Measurements from ENCODE around the gene UBE2Q2. TPM values are rescaled to one million over a fixed set of nuclear protein-coding genes. Genes with fewer than 3 reads are reported as not detected.
"Not testable (repeated sequence)": the region's sequence is repeated elsewhere in the genome, so short reads cannot be mapped to it uniquely, and the experiment has no call there.

UBE2Q2 gene
- polyA plus RNA-seq (ENCODE audit: insufficient read length): 60.4 TPM
- long read RNA-seq, donor 1, partial matches to known transcripts: 0 of 5 reads
- long read RNA-seq, donor 1, other reads (novel, unspliced or antisense): 0 of 5 reads
- long read RNA-seq, donor 2, transcript UBE2Q2-201 (13 exons, 3,130 nt): major isoform, 7 of 15 reads
- long read RNA-seq, donor 2, partial matches to known transcripts: 6 of 15 reads
- long read RNA-seq, donor 2, other reads (novel, unspliced or antisense): 0 of 15 reads
- long read RNA-seq, donor 3, partial matches to known transcripts: 0 of 5 reads
- long read RNA-seq, donor 3, other reads (novel, unspliced or antisense): 0 of 5 reads
- long read RNA-seq, donor 4, partial matches to known transcripts: 0 of 1 reads
- long read RNA-seq, donor 4, other reads (novel, unspliced or antisense): 0 of 1 reads
- long read RNA-seq, donor 5, transcript UBE2Q2-201 (13 exons, 3,130 nt): major isoform, 12 of 14 reads
- long read RNA-seq, donor 5, partial matches to known transcripts: 0 of 14 reads
- long read RNA-seq, donor 5, other reads (novel, unspliced or antisense): 0 of 14 reads
- long read RNA-seq, donor 6, transcript UBE2Q2-201 (13 exons, 3,130 nt): major isoform, 6 of 6 reads
- long read RNA-seq, donor 6, partial matches to known transcripts: 0 of 6 reads
- long read RNA-seq, donor 6, other reads (novel, unspliced or antisense): 0 of 6 reads
- long read RNA-seq, donor 7, transcript UBE2Q2-201 (13 exons, 3,130 nt): major isoform, 12 of 12 reads
- long read RNA-seq, donor 7, partial matches to known transcripts: 0 of 12 reads
- long read RNA-seq, donor 7, other reads (novel, unspliced or antisense): 0 of 12 reads
- long read RNA-seq, donor 8, partial matches to known transcripts: 0 of 1 reads
- long read RNA-seq, donor 8, other reads (novel, unspliced or antisense): 0 of 1 reads

DNA sequence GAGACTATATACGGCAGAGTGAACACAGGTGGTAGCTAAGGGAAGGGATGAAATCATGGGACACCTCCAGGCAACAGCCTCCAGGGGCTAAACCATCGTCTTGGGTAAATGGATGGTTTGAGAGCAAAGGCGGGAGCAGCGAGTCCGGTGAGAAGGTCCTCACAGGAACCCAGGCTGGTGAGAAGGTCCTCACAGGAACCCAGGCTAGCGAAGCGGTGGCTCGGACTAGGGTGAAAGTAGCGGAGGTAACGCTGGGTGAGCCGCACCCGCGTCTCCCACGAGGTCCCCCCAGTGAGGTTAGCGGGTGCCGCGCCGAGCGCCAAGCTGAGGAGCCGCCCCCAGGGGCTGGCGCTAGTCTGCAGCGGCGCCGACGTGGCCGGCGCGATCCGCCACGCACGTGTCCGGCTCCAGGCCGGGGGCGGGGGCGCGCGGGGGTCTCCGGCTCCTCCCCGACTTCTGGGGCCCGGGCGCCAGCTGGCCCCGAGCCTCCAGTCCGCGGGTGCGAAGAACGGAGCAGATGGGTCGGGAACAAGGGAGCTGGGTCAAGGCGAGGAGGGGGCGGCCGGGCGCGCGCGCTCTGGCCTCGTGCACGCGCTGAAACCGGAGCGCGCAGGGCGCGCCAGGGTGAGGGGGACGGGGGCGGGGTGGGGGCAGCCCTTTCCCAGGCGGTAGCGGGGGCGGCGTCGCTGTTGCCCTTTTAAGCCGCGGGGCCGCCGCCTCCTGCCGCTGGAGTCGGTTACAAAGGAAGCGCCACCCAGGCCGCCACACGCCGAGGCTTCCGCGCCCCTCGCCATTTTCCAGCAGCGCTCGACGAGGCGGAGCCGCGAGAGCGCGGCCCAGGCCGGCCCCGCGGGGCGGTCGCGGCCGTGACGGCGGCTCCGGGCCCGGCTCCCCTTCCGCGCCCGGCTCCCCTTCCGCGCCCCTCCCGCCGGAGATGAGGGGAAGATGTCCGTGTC lies at the start of gene UBE2Q2:
Gene UBE2Q2, plus strand, starts transcription at position 726 of the 956 bp plus-strand sequence. Its CDS starts 220 bp downstream, at position 946.
- DNase-seq: peak; percentile 70

DNA sequence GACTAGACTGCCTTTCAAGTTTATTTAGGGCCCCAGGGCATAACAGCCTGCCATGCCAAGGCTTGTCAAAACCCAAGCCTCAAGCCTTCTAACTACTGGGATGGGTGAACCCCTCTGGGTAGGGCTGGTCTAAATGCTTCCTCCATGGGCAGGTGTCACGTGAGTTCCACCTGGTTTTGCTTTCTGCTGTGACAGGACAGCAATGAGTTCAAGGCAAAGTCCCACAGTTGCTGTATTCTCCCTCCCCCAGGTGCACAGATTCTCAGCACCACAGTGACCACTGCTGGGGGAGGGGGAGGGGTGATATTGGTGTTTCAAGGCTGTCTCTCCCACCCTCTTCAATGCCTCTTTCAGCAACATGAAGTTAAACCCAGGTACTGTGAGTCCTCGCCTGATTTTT lies 46.9 kb upstream of the UBE2Q2 start:
- no peak for DNase-seq

DNA sequence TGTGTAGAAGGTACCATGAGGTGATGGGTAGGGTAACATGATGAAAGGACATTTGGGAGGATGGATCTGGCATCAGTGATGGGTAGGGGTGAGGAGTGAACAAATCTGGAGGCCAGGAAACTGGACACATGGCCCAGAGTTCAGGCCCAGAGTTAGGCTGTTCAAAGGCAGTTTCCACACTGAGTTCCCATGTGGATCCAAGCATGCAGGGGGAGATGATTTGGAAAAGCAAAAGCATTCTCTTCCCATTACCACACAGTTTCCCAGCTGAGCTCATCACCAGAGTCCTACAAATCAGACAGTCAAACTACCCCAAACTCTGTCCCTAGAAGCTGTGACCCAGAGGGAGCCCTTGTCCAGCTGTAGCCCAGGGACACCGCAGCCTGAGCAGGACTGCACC lies 46.1 kb upstream of the UBE2Q2 start:
- DNase-seq: not testable (repeated sequence)

DNA sequence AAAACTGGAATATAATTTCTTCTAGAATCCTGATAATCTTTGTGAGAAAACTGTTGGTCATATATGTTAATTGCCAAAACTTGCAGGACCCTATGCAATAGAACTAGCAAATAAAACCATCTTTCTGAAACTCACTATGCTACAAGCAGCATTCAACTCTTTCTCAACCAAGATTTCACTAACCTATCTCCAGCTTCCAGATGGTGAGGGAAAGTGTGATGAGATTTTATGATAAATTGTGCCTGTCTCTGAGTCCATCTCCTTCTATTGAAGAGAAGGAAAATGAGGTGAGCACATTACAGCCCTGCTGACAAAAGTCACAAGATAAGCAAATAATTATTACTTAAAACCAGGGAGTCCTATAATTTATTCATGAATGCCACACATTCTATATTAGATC lies 44.1 kb upstream of the UBE2Q2 start:
- DNase-seq: no peak

DNA sequence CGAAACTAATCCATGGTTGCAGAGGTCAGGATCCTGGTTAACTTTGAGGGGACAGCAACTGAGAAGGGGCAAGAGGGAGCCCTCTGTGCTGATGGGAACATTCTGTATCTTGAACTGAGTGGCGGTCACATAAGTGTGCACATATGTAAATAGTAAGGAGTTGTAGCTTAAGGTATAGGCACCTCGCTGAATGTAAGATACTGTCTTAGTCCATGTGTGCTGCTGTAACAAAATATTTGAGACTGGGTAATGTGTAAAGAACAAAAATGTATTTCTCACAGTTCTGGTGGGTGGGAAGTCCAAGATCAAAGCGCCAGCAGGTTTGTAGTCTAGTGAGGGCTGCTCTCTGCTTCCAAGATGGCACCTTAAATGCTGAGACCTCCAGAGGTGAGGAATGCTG lies 42.8 kb upstream of the UBE2Q2 start:
- not testable (repeated sequence) for DNase-seq

DNA sequence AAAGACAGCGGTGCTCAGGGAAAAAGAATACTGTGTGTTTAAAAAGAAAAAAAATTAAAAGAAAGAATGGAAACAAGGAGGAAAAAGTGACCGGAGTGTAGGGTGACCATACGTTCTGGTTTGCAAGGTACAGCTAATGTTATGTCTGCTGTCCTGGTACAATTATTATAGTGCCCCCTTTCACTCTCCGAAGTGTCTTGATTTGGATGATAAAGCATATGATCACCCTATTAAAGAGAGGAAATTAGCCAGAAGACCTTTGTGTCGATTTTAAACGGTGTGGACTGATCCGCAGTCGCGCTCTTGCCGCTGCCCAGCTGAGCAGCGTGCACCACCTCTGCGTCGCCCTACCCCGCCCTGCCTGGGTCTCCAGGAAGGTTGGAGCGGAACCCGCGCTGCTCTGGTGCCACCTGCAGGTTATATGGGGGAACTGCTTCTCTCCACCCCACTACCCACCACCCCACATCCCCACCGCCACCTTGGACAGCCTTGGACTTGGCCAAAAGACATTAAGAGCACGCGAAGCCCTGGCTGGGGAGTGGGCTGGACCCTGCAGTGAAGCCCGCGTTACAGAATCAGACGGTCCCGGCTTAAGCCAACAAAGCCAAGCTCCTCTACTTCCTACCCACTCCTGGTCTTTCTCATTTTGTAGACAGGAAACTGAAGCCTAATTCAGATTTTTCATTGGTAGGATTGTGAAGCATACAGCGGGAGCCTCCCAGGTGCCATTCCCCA lies 41.2 kb upstream of the UBE2Q2 start:
- DNase-seq: peak; percentile 71

DNA sequence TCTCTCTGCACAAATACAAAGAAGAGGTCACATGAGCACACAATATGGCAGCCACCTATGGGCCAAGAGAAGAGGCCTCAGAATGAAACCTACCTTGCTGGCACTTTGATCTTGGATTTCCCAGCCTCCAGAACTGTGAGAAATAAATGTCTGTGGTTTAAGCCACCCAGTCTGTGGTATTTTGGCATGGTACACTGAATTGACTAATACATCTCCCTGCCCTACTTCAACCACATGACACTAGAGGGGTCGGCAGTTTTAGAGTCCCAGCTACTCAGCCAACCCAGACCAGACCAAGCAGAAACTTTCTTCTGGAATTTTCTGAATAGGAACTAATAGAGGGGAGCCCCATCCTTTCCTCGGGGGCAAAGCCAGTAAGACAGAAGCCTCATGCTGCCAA lies 35.8 kb upstream of the UBE2Q2 start:
- DNase-seq: not testable (repeated sequence)

DNA sequence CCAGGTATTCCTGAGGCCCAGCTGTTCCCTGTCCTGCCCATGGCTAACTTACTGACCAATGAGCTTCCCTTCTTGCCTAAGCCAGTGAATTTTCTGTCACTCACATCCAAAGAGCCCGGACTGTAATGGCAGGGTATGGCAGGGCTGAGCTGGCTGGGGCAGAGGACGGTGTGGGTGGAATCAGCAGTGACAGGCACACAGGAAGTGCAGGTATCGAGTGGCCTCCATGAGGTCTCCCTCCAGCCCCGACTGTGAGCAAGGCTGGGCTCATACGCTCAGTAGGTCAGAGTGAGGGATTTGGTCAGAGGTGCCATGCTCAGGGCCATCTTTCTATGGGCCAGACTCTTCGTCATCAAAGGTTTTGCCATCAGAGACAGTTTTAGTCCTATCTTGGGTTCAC lies 35.2 kb upstream of the UBE2Q2 start:
- DNase-seq: not testable (repeated sequence)

DNA sequence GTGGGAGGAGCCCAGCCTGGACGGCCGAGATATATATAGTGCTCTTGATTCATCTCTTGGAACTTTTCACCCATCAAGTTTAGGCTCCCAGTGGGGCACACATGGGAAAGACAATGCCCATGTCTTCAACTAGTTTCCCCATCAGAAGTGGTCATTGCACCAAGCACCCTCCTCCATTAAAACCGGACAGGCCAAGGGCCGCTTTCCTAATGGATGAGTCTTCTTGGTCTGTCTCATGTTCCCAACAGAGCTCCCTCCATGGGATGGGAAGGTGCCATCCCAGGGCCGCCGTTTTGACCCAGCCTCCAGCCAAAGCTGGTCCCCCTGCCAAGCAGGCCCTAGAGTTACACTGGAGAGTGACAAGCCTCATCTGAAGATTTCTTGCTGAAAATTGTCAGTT lies 34.7 kb upstream of the UBE2Q2 start:
- DNase-seq: no peak

DNA sequence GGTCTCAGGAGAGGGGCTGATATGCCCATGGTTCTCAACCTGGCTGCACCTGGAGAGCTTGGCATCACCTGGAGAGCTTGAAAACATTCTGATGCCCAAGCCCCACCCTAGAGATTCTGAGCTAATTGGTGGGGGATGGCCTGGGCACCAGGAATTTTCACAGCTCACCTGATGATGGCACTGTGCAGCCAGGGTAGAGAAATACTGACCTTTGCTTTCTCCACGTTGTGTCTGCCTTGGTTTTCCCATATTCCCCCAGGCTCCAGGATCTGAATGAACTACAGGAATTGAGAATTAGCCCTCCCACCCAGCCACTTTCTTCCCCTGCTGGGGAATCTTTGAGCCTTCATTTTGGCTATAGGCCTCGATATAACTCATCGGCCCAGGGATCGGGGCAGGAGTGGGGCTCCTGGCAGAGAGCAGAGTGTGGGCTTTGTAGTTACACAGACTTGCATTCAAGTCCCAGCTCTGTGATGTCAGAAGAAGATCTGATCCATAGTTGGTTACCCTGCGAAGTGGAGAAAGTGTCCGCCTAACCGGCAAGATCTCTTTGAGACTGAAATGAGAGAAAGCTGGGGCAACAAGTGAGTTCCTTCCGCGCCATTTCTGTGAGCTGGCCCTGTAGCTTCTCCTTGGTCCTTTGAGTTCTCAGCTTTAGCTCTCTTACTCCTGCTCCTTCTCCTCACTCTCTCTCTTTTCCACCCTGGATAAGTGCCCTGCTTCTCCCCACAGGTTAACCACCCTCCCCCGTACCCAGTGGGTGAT lies 33.1 kb upstream of the UBE2Q2 start:
- DNase-seq: no peak

DNA sequence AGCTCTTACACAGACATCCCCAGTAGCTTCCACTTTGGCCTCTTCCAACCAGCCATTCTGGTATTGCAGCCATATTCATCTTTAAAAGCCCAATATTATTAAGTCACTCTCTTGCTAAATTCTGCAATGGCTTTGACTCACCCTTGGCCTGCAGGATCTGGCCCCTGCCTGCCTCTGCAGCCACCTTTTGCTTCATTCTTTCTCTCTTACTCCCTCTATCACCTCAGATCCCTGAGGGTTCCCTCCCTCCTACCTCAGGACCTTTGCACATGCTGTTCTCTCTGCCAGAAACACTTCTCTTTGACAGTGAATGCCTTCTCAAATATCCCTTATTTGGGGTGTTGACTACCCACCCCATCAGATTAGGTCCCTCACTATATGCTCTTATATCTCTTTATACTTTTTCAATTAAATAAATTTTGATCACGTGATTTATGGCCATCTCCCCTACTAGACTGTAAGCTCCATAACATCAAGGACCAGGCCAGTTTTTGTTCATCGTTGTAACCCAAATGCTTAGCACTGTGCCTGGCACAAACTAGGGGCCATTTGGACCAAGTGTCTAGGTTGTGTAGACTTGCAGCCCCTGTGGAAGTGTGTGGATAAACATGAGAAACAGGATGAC lies 32.3 kb upstream of the UBE2Q2 start:
- DNase-seq: no peak

DNA sequence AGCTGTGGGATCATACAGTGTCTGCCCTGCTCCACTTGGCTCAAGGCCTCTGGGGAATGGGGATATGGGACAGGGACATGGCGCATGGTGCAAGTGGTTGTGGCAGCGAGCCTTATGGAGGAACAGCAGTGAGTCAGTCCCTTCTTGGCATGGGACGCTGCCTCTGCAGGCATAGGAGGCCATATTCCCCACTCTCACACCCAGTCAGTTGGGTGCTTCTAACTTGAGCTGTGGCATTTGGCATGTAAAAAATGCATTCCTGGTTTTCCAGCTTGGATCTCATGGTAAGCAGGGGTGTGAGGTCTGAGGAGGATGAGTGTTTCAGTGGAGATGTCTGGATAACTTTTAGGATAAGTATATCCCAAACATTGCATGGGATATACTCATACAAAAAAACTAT lies 31.6 kb upstream of the UBE2Q2 start:
- DNase-seq: no peak

DNA sequence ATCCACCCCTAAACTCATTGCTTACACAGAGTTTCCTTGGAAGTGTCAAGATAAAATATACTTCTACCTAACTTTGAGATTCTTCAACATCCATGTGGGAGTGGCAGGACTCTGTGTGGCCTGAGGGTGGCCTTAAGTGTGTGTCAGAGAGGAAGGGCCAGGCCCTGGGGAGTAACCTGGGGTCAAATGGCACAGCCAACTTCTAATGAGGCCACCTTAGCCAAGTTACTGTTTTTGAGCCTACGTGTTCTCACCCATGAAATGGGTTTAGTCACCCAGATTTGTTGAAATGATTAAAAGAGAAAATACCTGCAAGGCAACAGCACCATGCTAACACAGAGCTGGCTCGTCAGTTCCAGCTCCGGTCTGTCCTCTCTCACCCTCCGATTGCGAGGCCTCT lies 28.5 kb upstream of the UBE2Q2 start:
- no peak for DNase-seq

DNA sequence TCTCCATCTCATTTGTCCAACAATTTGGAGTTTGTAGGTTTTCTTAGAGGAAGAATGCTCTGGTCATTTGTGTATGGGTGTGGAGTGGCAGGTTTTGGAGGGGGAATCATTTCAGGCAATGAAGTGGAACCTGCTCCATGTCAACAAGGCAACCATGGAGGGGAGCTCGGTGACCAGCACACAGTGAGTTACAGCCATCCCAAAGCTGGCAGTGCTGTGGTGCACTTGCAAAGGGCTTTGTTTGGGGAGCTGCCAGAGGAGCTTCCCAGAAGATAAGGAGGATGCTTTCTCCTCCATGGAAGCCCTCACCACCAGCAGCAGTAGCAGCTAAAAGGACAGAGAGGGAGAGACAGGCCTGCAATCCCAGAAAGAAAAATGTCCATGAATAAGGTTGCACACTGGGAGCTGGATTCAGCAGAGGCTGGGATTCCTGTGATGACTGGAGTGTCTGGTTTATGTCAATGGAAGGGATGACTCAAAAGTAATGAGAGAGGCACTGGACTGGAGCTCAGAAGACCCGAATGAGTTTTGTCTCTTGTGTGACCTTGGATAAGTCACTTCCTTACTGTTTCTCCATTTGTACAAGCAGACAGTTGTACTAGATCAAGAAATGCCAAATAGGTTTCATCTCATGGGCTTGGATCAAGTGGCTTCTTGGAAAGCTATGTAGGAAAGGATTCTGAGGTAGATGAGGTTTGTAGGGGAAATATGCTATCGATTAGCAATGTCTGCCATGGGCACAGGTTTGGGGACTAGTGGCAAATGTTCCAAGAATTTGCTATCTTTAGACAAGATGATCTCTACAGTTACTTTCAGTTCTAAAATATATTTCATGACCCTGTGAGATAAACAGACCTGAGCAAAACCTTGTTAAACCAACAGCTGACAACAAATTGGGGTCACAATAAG lies 27.2 kb upstream of the UBE2Q2 start:
- no peak for DNase-seq

DNA sequence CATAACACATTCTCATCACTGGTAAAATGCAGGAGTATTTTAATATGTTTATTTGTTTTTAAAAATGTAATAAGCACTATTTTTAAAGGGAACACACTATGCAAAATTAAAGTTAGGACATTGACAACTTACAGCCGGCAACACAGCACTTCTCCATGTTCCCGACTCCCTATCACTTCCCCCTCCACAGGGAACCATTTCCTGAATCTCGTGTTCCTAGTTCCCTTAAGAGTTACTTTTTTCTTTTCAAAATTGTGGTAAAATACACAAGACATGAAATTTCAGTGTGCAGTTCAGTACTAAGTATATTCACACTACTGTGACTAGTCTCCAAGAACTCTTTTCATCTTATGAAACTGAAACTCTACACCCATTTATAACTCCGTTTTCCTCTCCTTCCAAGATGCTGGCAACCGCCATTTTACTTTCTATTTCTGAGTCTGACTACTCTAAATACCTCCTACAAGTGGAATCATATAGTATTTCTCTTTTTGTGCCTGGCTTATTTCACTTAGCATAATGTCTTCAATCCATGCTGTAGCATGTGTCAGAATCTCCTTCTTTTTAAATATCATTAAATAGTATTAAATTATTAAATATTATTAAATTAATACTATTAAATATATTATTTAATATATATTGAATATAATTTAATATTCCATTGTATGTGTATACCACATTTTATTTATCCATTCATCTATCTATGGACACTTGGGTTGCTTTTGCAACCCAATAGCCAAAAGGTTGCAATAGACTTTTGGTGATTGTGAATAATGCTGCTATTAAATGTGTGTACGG lies 25.9 kb upstream of the UBE2Q2 start:
- no peak for DNase-seq

DNA sequence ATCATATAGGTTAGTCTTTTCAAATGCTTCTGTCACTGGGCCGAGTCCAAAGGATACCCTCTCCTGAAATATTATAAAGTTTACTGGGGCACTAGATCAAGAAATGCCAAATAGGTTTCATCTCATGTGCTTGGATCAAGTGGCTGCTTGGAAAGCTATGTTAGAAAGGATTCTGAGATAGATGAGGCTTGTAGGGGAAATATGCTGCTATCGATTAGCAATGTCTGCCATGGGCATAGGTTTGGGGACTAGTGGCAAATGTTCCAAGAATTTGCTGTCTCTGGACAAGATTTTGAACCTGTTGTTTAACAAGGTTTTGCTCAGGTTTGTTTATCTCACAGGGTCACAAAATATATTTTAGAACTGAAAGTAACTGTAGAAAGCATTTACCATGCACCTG lies 23.0 kb upstream of the UBE2Q2 start:
- DNase-seq: no peak

DNA sequence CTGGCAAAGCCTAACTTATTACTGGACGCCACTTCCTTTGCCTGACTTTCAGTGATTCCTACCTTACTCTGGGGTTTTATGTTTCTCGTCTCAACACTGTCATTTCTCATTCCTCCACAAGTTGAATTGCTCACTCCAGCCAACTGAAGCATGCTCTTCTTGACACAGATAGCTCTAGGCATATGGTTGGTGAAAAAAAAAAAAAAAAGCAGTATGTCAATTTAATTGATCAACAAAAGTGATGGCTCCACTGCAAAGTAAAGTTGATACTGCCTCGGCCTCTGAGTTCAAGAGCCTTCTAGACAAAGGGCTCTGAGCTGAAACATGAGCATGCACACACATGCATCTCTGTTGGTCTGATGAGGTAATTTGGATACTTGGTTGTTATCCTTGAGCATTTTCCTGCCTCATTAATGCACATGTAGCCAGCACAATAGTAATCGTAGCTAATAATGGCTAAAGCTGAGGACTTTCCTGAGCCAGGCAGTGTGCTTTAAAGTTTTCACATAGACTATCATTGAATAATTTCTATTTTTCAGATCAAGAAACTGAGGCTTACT lies 21.4 kb upstream of the UBE2Q2 start:
- no peak for DNase-seq

All from left kidney (tissue), 8 donors.